NCI-H526 treated with DMSO at 0.1 percent for 48 hours (cell line): ENCODE results near the gene TRPC4AP.
"Not testable (repeated sequence)": the region's sequence is repeated elsewhere in the genome, so short reads cannot be mapped to it uniquely, and the experiment has no call there.

Experiments used
- DNase-seq: peaks from one replicate; lab custom pipeline; 2025; lab: John Stamatoyannopoulos, UW

TRPC4AP gene

GRCh38 chr20:35104685-35105295 lies 12.2 kb upstream of the TRPC4AP start:
- DNase-seq, result no peak

DNA sequence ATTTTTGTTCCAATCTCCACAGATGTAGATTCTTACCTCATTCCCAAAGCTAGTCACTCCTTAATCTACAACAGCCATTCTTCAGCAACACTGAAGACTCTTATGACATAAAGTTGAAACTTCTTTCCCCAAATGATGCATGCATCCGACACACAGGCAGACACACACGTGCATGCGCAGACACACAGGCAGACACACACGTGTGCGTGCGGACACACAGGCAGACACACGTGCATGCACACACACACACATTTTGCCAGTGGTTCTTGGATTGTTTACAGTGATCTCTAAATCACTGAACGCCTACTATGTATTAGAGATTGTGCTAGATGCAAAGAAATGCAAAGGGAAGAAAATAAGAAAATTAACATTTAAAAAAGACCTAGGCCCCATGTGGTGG lies 9.0 kb upstream of the TRPC4AP start:
- DNase-seq, result no peak

DNA sequence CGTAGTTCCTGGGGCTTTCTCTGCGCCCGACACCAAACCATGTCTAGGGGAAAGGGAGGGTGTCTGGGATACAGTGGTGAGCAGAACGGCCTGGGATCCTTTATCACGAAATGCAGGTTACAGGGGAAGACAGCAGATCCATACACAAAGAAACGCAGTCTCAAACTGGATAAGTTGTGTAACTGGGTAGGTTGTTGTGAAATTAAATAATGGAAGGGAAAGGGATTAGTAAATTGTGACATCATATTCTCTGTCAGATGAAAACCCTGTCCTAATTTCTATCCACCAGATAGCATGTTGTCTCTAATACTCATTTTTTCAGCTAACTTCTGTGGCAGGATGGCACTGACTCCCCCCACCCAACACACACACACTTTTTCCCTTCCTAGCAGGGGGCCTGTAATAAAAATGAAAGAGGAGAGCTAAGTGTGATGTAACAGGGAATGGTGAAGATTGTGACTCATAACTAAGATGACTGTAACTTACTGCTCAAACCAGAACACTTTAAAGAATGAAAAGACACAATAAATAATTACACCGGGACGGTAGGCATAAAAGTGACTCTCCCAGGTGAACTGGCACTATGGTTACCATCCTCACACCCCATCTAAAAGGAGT lies 769 bp upstream of the TRPC4AP start:
- DNase-seq, result no peak

DNA sequence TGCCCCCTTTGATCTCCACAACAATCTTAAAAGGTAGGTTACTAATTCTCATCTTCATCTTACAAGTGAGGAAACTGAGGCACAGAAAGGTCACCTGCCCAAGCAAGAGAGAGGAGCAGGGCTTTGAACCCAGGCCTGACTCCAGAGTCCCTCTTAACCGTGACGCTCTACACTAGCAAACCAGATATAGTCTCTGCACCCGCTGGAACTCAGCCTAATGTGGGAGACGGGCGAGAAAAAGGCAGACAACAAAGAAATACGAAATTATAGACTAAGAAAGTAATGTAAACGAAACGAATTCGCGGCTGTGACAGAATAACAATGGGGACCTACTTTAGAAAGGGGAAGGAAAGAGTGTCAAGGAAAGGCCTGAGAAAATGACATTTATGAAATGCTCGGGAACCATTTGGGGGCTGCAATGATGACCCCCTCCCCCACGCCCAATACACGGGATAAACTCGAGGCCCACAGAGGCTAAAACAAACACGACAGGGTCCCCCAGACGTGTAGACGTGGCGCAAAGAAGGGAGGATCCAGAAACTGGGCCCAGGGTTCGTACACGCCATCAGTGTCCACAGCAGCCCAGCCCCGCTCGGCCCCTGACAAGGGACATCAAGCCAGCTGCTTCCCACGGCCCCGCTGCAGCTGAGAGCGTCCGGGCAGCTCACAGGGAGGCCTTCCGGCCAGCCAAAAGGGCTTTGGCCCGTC lies 637 bp downstream of the TRPC4AP start:
- no peak for DNase-seq

GRCh38 chr20:35088231-35089145 lies 4.1 kb downstream of the TRPC4AP start:
- DNase-seq, result no peak

- DNase-seq, result no peak
Observed at GRCh38 chr20:35087791-35088190, 4.8 kb downstream of the TRPC4AP start.

DNA sequence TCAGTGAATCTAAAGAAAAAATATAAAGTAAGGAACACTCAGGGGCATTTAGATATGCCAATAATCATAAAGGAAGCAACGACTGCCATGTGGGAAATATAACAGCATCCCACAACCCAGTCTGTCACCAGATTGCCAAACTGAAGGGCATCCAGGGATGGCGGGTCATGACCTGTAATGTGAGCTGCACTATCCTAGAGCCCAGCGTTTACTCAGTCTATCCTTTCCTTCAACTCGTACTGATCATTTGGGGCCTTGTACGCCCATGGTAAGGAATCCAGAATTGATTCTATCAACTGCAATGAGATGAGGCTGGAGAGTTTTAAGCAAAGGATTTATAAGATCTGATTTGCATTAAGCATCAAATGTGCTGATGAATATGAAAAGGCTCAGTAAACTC lies 5.3 kb downstream of the TRPC4AP start:
- DNase-seq, result no peak

DNA sequence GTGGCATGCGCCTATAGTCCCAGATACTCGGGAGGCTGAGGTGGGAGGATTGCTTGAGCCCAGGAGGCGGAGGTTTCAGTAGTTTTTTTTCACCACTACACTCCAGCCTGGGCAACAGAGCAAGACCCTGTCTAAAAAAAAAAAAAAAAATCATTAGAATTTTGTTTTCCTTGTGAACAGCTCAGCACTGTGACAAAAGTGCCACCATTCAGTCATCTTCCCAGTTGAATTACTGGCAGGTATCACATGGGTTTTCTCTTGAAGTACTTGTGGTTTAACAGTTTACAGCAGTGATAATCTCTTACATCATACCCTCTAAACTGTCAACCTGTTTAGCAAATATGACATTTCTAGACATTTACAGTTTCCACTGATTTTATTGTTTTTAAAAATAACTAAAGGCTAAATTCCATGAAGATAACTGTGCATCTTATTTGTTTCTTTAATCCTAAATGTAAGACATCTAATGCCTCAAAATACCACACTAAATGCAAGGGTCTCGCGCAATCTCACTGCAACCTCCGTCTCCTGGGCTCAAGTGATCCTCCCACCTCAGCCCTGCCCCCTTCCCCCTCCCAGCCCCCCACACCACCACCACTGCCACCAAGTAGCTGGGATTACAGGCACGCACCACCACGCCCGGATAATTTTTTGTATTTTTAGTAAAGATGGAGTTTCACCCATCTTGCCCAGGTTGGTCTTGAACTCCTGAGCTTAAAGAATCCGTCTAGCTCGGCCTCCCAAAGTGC lies 7.0 kb downstream of the TRPC4AP start:
- DNase-seq, result no peak

DNA sequence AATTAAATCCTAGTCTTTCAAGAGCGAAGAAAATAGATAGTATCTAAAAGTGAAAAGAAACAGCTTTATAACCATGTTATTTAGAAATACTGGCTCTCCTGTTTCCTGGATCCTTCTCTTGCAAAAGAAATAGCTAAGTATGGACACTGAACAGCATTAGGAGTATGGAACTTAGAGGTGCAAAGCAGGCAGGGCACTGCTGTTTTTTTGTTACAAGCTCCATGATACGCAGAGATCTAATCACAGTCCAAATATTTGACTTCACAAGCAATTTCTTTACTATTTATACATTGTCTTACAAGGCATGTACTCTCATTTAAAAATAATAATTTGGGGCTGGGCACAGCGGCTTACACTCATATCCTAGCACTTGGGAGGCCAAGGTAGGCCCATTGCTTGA lies 7.6 kb downstream of the TRPC4AP start:
- no peak for DNase-seq

GRCh38 chr20:35080348-35080642 lies 12.3 kb downstream of the TRPC4AP start:
- DNase-seq, result not testable (repeated sequence)

GRCh38 chr20:35079472-35080347 lies 12.9 kb downstream of the TRPC4AP start:
- DNase-seq, result no peak

GRCh38 chr20:35077872-35078271 lies 14.7 kb downstream of the TRPC4AP start:
- DNase-seq, result no peak

GRCh38 chr20:35077341-35077740 lies 15.3 kb downstream of the TRPC4AP start:
- no peak for DNase-seq

DNA sequence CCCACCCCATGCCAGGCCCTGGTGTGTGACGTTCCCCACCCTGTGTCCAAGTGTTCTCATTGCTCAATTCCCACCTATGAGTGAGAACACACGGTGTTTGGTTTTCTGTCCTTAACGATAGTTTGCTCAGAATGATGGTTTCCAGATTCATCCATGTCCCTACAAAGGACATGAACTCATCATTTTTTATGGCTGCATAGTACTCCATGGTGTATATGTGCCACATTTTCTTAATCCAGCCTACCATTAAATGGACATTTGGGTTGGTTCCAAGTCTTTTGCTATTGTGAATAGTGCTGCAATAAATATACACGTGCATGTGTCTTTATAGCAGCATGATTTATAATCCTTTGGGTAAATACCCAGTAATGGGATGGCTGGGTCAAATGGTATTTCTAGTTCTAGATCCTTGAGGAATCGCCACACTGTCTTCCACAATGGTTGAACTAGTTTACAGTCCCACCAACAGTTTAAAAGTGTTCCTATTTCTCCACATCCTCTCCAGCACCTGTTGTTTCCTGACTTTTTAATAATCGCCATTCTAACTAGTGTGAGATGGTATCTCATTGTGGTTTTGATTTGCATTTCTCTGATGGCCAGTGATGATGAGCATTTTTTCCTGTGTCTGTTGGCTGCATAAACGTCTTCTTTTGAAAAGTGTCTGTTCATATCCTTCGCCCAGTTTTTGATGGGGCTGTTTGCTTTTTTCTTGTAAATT lies 21.0 kb downstream of the TRPC4AP start:
- not testable (repeated sequence) for DNase-seq

DNA sequence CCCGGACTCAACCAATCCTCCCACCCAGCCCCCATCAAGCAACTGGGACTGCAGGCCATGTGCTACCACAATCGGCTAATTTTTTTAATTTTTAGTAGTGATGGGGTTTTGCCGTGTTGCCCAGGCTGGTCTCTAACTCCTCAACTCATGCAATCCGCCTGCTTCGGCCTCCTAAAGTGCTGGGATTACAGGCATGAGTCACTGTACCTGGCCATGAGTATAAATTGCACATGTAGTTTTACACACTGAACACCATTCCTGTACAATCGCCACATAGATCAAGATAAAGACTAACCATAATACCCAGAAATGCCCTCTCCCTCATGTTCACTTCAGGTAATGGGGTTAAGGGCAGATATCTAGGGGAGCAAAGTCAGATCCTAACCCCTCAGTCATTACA lies 26.4 kb downstream of the TRPC4AP start:
- no peak for DNase-seq

GRCh38 chr20:35065181-35065580 lies 27.4 kb downstream of the TRPC4AP start:
- no peak for DNase-seq

DNA sequence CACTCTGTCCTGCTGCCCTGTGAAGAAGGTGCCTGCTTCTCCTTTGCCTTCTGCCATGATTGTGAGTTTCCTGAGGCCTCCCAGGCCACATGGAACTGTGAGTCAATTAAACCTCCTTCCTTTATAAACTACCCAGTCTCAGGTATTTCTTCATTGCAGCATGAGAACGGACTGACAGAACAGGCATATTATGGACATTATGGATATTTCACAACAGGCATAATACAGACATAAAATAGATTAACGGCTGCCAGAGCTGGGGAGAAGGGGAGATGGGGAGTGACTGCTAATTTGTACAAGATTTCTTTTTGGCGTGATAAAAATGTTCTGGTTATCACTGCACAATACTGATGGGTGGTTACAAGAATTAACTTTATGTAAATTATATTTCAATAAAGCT lies 29.4 kb downstream of the TRPC4AP start:
- DNase-seq, result no peak

DNA sequence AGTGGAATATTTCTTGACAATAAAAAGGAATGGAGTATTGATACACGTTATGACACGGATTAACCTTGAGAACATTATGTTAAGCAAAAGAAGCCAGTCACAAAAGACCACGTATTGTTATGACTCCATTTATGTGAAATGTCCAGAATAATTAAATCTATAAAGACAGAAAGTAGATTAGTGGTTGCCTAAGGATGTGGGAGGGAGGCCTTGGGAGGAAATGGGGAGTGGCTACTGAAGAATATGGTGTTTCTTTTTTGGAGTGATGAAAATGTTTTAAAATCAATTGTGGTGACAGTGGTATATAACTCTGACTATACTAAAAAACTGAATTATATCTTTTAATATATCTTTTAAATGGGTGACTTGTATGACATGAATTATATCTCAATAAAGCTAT lies 30.1 kb downstream of the TRPC4AP start:
- no peak for DNase-seq

DNA sequence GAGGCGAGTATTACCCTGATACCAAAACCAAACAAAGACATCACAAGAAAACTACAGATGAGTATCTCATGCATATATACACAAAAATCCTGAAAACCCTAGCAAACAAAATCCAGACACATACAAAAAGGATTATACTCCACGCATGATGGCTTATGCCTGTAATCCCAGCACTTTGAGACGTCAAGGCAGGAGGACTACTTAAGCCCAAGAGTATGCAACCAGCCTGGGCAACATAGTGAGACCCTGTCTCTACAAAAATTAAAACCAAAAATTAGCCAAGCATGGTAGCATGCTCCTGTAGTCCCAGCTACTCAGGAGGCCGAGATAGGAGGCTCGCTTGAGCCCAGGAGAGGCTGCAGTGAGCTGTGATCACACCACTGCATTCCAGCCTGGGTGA lies 32.4 kb downstream of the TRPC4AP start:
- no peak for DNase-seq

- DNase-seq, result no peak
Observed at GRCh38 chr20:35059612-35060011, 33.0 kb downstream of the TRPC4AP start.
